Activated T-cell treated with anti-CD3 and anti-CD28 coated beads, Interleukin-2, amount 50 U/mL, for 48 hours (primary cell): ENCODE data around the gene PKP1.

Experiments
- DNase-seq, 2 experiments: peaks; one replicate each; pipeline ENCODE4 v3.0.0-alpha.2; 2020

Gene PKP1

DNA sequence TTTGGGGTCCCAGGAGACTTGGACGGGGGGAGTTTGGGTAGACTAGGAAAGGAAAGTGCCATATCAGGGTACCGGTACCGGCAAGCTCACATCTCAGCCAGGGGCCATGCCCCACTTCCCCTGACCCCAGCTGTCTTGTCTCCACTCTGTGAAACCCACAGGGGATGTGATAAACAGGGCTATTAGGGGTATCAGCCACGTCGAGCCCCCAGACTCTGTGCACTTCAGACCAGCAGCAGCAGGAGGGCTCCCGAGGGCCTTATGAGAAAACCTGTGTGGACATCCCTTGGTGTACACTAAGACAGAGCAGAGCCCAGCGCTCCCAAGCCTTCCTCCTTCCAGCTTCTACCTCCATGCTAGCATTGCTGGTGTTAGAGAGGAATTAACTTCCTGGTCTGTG is 47.9 kb downstream of the PKP1 start:
- no peak for DNase-seq

DNA sequence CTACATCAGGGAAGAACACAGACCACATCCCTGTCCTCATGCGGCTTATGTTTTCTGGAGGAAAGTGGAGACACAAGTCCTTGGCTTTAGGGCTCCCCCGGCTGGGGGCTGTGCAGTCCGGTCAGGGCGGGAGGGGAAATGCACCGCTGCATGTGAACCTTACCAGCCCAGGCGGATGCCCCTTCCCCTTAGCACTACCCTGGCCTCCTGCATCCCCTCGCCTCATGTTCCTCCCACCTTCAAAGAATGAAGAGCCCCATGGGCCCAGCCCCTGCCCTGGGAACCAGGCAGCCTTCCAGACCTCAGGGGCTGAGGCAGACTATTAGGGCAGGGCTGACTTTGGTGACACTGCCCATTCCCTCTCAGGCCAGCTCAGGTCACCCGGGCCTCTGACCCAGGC is 48.7 kb downstream of the PKP1 start:
- DNase-seq = no peak

GRCh38 chr1:201332616-201333335 is 49.5 kb downstream of the PKP1 start:
- no peak for DNase-seq

- no peak for DNase-seq
Observed at GRCh38 chr1:201334325-201335173, 51.2 kb downstream of the PKP1 start.

GRCh38 chr1:201335174-201335870 is 52.0 kb downstream of the PKP1 start:
- DNase-seq = no peak

- no peak for DNase-seq
Observed at GRCh38 chr1:201335901-201336300, 52.6 kb downstream of the PKP1 start.

DNA sequence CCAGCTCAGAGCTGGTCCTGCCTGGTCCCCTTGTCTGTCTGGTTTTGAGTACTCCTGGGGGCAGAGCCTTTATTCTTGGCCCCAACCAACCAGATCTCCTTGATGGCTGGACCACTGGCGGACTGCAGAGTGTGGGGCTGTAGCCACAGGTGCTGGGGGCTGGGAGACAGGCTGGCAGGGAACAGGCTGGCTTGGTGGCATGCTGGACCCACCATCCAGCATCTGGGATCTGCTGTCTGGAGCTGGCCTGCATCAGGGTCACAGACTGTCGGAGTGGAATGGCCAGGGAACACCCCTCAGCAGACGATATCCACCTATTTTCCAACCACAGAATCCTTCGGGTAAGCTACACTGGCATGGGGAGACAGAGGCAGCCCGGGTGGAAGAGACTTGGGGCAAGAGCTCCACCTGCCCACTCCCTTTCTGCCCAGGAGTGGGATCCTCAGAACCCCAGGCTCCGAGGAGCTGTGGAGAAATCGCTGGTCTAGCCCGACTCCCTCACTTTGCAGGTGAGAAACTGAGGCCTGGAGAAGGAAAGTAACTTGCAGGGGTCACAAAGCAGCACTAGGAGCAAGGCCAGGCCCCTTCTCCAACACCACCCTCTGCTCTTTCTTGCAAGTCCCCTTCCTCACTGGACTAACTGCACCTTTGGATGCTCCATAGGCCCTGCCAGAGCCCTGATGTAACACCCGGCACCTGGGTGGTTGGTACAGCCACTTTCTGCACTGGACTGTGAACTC is 53.6 kb downstream of the PKP1 start:
- DNase-seq = no peak

GRCh38 chr1:201341377-201341776 is 58.1 kb downstream of the PKP1 start:
- no peak for DNase-seq

DNA sequence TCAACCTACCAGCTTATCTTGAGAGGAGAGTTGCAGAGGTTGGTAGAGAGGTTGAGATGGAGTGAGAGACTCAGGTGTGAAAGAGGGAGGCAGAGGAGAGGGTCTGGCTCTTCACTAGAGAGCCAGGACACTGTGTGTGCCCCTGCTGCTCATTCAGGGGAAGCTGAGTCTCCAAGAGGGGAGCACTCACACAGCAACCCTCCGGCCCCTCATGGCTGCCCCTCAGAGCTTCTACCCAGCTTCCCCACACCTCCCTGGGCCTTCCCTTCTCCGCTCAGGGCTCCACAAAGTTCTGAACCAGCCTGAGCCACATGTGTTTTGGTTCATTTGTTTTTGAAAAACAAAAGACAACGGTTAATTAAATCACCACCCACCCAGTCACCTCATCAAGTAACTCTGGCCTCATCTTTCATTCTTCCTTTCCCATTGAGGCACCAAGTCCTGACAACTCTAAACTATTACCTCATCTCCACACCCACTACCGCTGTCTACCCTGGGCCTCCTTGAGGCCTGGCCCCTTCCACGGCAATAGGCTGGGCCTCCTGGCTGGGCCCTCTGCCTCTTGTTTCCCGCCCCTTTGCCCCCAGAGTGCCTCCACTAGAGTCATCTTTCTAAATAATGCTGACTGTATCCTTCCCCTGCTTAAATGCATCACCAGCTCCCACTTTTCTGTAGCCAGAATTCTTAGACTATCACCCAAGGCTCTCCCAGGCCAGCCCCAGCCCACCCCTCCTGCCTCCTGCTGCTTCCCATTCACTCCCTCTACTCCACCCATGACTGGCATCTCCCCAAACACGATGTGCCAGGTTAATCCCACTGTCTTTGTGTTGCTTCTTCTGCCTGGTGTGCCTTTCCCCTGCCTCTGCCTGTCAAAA is 61.1 kb downstream of the PKP1 start:
- DNase-seq = no peak

DNA sequence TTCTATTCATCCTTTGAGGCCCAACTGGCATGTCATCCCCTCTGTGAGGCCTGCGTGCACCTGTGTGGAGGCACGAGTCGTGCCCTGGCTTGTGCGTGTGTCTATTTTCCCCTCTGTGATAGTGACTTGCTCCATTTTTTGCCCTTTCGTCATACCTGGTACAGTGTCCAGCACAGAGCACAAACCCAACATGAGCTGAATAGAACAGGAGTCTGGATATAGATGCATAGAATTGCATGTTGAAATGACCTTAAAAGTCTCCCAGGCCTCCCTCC is 61.7 kb downstream of the PKP1 start:
- DNase-seq = no peak

GRCh38 chr1:201346337-201346939 is 63.1 kb downstream of the PKP1 start:
- peak; percentile 22 to 23 for DNase-seq

- DNase-seq = no peak
Observed at GRCh38 chr1:201346987-201347386, 63.7 kb downstream of the PKP1 start.

GRCh38 chr1:201347498-201348210 is 64.3 kb downstream of the PKP1 start:
- DNase-seq = no peak

DNA sequence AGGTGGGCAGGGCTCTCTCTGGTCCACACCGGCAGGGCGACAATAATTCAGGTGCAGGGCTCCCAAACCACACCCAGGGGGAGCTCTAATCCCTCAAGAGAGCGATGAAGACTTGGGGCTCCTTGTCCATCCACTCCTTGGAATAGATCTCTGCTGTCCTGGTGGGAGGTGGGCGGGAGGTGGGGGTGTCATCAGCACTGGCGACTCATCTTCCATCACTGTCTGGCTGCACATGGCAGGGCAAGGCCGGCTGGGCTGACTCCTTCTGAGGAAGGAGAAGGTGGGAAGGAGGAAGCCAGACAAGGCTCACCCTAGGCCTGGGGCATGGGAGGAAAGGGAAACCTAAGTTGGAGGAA is 64.9 kb downstream of the PKP1 start:
- DNase-seq = peak; percentile 46 to 54

GRCh38 chr1:201349092-201349491 is 65.8 kb downstream of the PKP1 start:
- DNase-seq = no peak

DNA sequence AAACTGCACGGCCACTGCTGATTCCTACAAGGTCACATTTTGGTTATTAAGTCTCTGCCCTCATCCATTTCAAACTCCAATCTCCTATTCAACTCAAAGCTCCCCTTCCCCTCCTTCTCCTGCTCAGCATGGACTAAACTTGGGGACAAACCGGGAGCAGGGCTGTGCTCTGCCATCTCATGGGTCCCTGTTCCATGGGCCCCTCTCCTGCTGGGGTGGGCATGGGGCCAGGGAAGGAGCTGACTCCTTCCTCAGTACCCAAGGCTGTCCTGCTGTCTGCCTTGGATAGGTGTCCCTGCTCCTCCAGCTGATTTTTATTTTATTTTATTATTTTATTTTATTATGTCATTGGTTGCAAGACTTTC is 67.0 kb downstream of the PKP1 start:
- no peak for DNase-seq

DNA sequence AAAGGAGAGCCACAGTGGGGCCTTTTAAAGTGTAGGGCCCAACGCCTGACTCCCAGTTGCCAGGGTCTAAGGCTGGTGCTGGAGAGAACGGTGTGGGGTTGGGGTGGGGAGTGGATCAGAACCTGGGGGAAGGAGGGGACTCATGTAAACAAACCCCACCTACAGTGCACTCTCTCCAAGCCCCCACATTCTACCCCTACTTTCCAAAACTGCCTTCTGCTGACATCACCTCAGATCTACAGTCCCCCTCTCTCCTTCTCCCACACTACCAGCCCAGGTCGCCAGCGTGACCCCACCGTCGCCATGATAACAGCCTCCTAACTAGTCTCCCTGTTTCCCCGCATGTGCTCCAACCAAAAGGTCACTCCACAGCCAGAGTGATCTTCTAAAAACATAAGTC is 67.6 kb downstream of the PKP1 start:
- no peak for DNase-seq

DNA sequence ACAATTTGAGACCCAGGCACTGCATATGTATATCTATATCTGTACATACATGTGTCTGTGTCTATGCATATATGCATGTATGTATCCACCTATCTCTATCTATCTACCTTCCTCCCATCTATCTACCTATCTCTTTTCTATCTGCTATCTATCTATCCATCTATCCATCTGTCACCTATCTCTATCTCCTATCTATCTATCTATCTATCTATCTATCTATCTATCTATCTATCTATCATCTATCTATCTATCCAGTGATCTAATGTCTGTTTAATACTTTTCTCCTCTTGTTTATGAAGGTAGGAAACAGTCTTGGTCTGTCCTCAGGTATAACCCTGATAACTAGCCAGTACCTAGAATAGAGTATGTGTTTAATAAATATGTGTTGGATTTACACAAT is 68.3 kb downstream of the PKP1 start:
- no peak for DNase-seq

DNA sequence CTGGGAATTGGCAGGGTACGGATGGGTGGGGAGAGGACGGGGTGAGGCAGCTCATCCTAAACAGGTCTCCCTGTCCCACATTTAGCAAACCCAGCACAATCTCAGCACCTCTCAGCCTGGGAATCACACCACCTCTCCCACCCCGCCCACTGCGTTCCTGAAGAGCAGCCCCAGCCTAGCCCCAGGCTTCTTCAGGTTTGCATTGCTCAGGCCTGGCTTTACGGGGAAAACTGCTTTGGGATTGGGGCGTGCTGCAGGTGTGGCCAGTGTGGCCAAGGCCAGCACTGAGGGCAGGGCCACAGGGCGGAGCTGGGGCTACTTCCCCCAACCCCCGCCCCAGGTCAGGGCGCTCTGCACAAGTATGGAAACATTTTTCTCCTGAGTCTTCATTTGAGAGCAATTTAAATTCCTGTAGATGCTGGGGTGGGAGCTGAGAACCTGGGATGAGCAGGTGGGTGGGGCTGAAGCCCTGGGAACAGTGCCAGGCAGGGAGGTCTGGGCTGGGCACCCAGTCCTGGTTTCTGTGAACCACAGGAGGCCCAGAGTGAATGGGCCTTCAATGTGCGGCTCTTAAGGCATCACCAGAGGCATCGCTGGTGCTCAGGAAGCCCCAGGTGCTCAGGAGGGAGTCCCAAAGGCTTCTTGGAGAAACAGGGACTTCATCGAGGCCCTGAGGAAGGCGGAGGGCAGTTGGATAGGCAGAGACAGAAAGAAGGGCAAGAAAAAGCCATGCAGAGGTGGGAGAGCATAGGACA is 70.1 kb downstream of the PKP1 start:
- DNase-seq = no peak

DNA sequence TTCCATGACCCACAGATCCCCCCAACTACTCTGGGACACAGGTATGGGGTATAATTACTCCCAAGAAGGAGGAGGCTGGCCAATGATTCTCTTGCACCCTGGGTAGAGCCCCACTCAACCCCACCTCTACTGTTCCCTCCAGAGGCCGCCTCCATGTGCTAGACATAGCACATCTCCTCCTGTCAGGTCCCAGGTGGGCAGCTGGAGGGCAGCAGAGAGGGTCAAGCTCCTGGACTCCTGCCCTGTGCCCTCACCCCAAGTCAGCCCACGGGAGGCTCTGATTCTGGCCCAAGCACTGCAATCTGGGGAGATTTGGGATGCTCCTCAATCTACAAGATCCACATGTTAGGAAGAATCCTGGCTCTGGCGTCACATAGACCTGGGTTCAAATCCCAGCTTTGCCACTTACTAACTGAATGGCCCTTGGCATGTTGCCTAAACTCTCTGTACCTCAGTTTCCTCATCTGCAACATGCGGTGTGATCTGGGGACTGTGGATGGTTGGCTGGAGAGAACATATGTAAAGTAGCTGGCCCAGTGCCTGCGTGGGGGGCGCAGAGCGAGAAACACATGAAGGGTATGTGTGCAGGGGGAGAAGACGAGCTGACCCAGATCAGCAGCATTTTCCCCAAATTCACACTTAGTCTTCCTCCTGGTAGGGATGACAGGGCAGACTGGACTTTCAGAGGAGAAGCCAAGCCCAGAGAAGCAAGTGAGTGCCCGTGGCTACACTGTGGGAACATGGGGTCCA is 71.0 kb downstream of the PKP1 start:
- DNase-seq = no peak
